Peyer's patch (tissue), 4 donors: Measurements from ENCODE around the gene PKP4. TPM values are rescaled to one million over a fixed set of nuclear protein-coding genes. Genes with fewer than 3 reads are reported as not detected.

Experiments used
- DNase-seq, 3 donors: peaks; one replicate each; pipeline ENCODE4 v3.0.0-alpha.2; 2017 to 2019
- H3K27ac ChIP-seq, 4 donors: fragments of 200-600 bp; sonication (generic); one replicate each; pipeline ENCODE4 v1.5.1; 2016 to 2019
- H3K27me3 ChIP-seq, 2 donors: fragments of 200-600 bp; sonication (generic); one replicate each; pipeline ENCODE4 v1.5.1; 2019
- H3K36me3 ChIP-seq, 3 donors: fragments of 200-600 bp; sonication (generic); one replicate each; pipeline ENCODE4 v1.5.1; 2016 to 2019
- H3K4me1 ChIP-seq, 4 donors: fragments of 200-600 bp; sonication (generic); one replicate each; pipeline ENCODE4 v1.5.1; 2016 to 2019
- H3K4me3 ChIP-seq, 4 donors: fragments of 200-600 bp; sonication (generic); 1 replicate in 3 of 4; 2 replicates in 1 of 4; pipeline ENCODE4 v1.5.1; 2016 to 2019; ENCODE audit warnings: mild to moderate bottlenecking in 1 of 4
- H3K9me3 ChIP-seq, 4 donors: fragments of 200-600 bp; sonication (generic); one replicate each; pipeline ENCODE4 v1.5.1; 2016 to 2019; ENCODE audit warnings: mild to moderate bottlenecking in 1 of 4
- CTCF ChIP-seq, 6 experiments: fragments of 450-650 bp in 4 of 6; fragments of 200-600 bp in 2 of 6; sonication (generic) in 1 of 6; IDR thresholded peaks; one replicate each; pipeline ENCODE4 v1.5.1; 2017 to 2019; ENCODE audit warnings: antibody characterized with exemption in 6 of 6, mild to moderate bottlenecking in 3 of 6, moderate library complexity in 1 of 6
- POLR2A ChIP-seq, 2 donors: fragments of 450-650 bp; IDR thresholded peaks; one replicate each; pipeline ENCODE4 v1.5.1; 2017; ENCODE audit warnings: antibody characterized with exemption in 2 of 2, mild to moderate bottlenecking in 2 of 2, moderate library complexity in 2 of 2
- total RNA-seq, 4 donors: library from RNA; depleted of rRNA; stranded (reverse); fragments of >200 nt; gene quantifications; one replicate each; pipeline ENCODE4 v1.1.0, GENCODE V29; 2016

Gene PKP4
- total RNA-seq, 4 donors from 2014 or later: 67.8 to 168 (median 117) TPM

GRCh38 chr2:158635961-158636601 lies 179.3 kb downstream of the PKP4 start:
- no peak for TF ChIP-seq CTCF (IDR thresholded peaks at IDR 0.05)
- TF ChIP-seq POLR2A (IDR thresholded peaks at IDR 0.05): no peak
- H3K4me3 ChIP-seq: no peak overlapping the region
- H3K36me3 ChIP-seq: peaks cover 0 to 22% (median 0%) of the 10 kb centered on the region in 3 donors
- H3K27ac ChIP-seq: no peak overlapping the region
- DNase-seq: no peak
- H3K4me1 ChIP-seq: no peaks in the 10 kb centered on the region
- no peaks in the 10 kb centered on the region for H3K27me3 ChIP-seq
- H3K9me3 ChIP-seq: no peaks in the 10 kb centered on the region

- Histone ChIP-seq H3K9me3 (no peaks in the 10 kb centered on the region), H3K27me3 (no peaks in the 10 kb centered on the region), H3K4me3 (no peak overlapping the region), H3K4me1 (no peaks in the 10 kb centered on the region), H3K36me3 (peaks cover 0 to 19% (median 0%) of the 10 kb centered on the region in 3 donors), H3K27ac (no peak overlapping the region)
- no peak for DNase-seq
- TF ChIP-seq POLR2A (IDR thresholded peaks at IDR 0.05): no peak
- no peak for TF ChIP-seq CTCF (IDR thresholded peaks at IDR 0.05)
Measured at GRCh38 chr2:158637357-158637756, 180.6 kb downstream of the PKP4 start.

- no peaks in the 10 kb centered on the region for H3K4me1 ChIP-seq
- H3K27me3 ChIP-seq: no peaks in the 10 kb centered on the region
- no peaks in the 10 kb centered on the region for H3K9me3 ChIP-seq
- no peak for DNase-seq
- H3K27ac ChIP-seq: no peak overlapping the region
- H3K4me3 ChIP-seq: no peak overlapping the region
- TF ChIP-seq CTCF (IDR thresholded peaks at IDR 0.05): no peak
- peaks cover 0 to 4% (median 0%) of the 10 kb centered on the region in 3 donors for H3K36me3 ChIP-seq
Measured at GRCh38 chr2:158644139-158644538, 187.4 kb downstream of the PKP4 start.

GRCh38 chr2:158645299-158645698 lies 188.5 kb downstream of the PKP4 start:
- DNase-seq: no peak
- TF ChIP-seq POLR2A (IDR thresholded peaks at IDR 0.05): no peak
- peaks cover 0 to 4% (median 0%) of the 10 kb centered on the region in 3 donors for H3K36me3 ChIP-seq
- H3K27ac ChIP-seq: no peak overlapping the region
- H3K27me3 ChIP-seq: no peaks in the 10 kb centered on the region
- H3K4me3 ChIP-seq: no peak overlapping the region
- no peaks in the 10 kb centered on the region for H3K4me1 ChIP-seq
- H3K9me3 ChIP-seq: no peaks in the 10 kb centered on the region

GRCh38 chr2:158647436-158648231 lies 190.9 kb downstream of the PKP4 start:
- Histone ChIP-seq H3K4me3 (no peak overlapping the region), H3K27ac (no peak overlapping the region), H3K27me3 (no peaks in the 10 kb centered on the region), H3K36me3 (peaks cover 0 to 4% (median 0%) of the 10 kb centered on the region in 3 donors), H3K9me3 (no peaks in the 10 kb centered on the region), H3K4me1 (no peaks in the 10 kb centered on the region)
- no peak for DNase-seq
- TF ChIP-seq CTCF (IDR thresholded peaks at IDR 0.05): no peak
- TF ChIP-seq POLR2A (IDR thresholded peaks at IDR 0.05): no peak

- H3K9me3 ChIP-seq: no peaks in the 10 kb centered on the region
- no peaks in the 10 kb centered on the region for H3K36me3 ChIP-seq
- no peak for DNase-seq
- no peaks in the 10 kb centered on the region for H3K27me3 ChIP-seq
- H3K4me1 ChIP-seq: no peaks in the 10 kb centered on the region
- TF ChIP-seq POLR2A (IDR thresholded peaks at IDR 0.05) (no peak), CTCF (IDR thresholded peaks at IDR 0.05) (no peak)
- H3K27ac ChIP-seq: no peak overlapping the region
- no peak overlapping the region for H3K4me3 ChIP-seq
Measured at GRCh38 chr2:158649846-158650245, 193.1 kb downstream of the PKP4 start.
